Liver (tissue), 9 donors: Measurements from ENCODE around the gene CWC27. TPM values are rescaled to one million over a fixed set of nuclear protein-coding genes. Genes with fewer than 3 reads are reported as not detected.
"Not testable (repeated sequence)": the region's sequence is repeated elsewhere in the genome, so short reads cannot be mapped to it uniquely, and the experiment has no call there.

Experiments
- DNase-seq: peaks from one replicate; pipeline ENCODE4 v3.0.0-alpha.2; 2017; ENCODE audit warnings: low spot score
- H3K27ac ChIP-seq, 2 donors: one replicate each; pipeline ENCODE4 v1.7.0; 2013; ENCODE audit warnings: inconsistent platforms in 2 of 2, low read length in 2 of 2, control low read depth in 1 of 2, low read depth in 1 of 2, mild to moderate bottlenecking in 1 of 2
- H3K27me3 ChIP-seq, 4 donors: one replicate each; pipeline versions ENCODE4 v1.6.1 to v1.7.0; 2013; ENCODE audit warnings: low read length in 3 of 4, inconsistent platforms in 1 of 4, mild to moderate bottlenecking in 1 of 4, moderate library complexity in 1 of 4; ENCODE audit not compliant: control insufficient read depth in 4 of 4, insufficient read depth in 4 of 4
- H3K36me3 ChIP-seq, 4 donors: one replicate each; pipeline versions ENCODE4 v1.6.1 to v1.7.0; 2013; ENCODE audit warnings: low read length in 3 of 4, mild to moderate bottlenecking in 3 of 4, low read depth in 1 of 4, moderate library complexity in 1 of 4; ENCODE audit not compliant: control insufficient read depth in 4 of 4, insufficient read depth in 3 of 4
- H3K4me1 ChIP-seq, 4 donors: one replicate each; pipeline versions ENCODE4 v1.6.1 to v1.7.0; 2013; ENCODE audit warnings: low read length in 3 of 4, mild to moderate bottlenecking in 3 of 4, moderate library complexity in 1 of 4; ENCODE audit not compliant: control insufficient read depth in 4 of 4, insufficient read depth in 4 of 4
- H3K4me3 ChIP-seq, 3 donors: one replicate each; pipeline versions ENCODE4 v1.6.1 to v1.7.0; 2013; ENCODE audit warnings: low read length in 3 of 3, control low read depth in 1 of 3, low read depth in 1 of 3, mild to moderate bottlenecking in 1 of 3
- H3K9ac ChIP-seq, 2 donors: one replicate each; pipeline ENCODE4 v1.7.0; 2013; ENCODE audit warnings: low read length in 2 of 2, mild to moderate bottlenecking in 2 of 2, moderate library complexity in 2 of 2, control low read depth in 1 of 2, low read depth in 1 of 2
- H3K9me3 ChIP-seq, 4 donors: one replicate each; pipeline versions ENCODE4 v1.6.1 to v1.7.0; 2013; ENCODE audit warnings: low read length in 3 of 4; ENCODE audit not compliant: control insufficient read depth in 4 of 4
- EGR1 ChIP-seq, 2 donors: IDR thresholded peaks; 2 replicates each; pipeline ENCODE4 v1.6.1; 2016 to 2018; ENCODE audit warnings: antibody characterized with exemption in 2 of 2, low read depth in 2 of 2
- FOXA1 ChIP-seq: IDR thresholded peaks from 2 replicates; pipeline ENCODE4 v1.6.1; 2016; ENCODE audit warnings: antibody characterized with exemption
- FOXA2 ChIP-seq: IDR thresholded peaks from 2 replicates; pipeline ENCODE4 v1.6.1; 2016; ENCODE audit warnings: antibody characterized with exemption
- GABPA ChIP-seq, 2 donors: IDR thresholded peaks in 1 of 2; conservative IDR thresholded peaks in 1 of 2; 2 replicates each; pipeline ENCODE4 v1.6.1; 2016; ENCODE audit warnings: antibody characterized with exemption in 2 of 2, mild to moderate bottlenecking in 1 of 2, moderate library complexity in 1 of 2
- JUND ChIP-seq, 2 donors: IDR thresholded peaks; 2 replicates each; pipeline ENCODE4 v1.6.1; 2016; ENCODE audit warnings: antibody characterized with exemption in 2 of 2
- NR2F2 ChIP-seq: IDR thresholded peaks from 2 replicates; pipeline ENCODE4 v1.6.1; 2016; ENCODE audit warnings: antibody characterized with exemption
- SP1 ChIP-seq: IDR thresholded peaks from 2 replicates; pipeline ENCODE4 v1.6.1; 2018; ENCODE audit warnings: antibody characterized with exemption, mild to moderate bottlenecking
- YY1 ChIP-seq: IDR thresholded peaks from 2 replicates; pipeline ENCODE4 v1.6.1; 2016; ENCODE audit warnings: antibody characterized with exemption, mild to moderate bottlenecking
- WGBS: extraction: QIAGEN DNeasy Blood & Tissue Kit; methylation state at CpG from one replicate; pipeline ENCODE4 v1.1.7; 2013; 5-methylcytosine and 5-hydroxymethylcytosine counted together
- polyA plus RNA-seq, 2 donors: library from polyadenylated mRNA; stranded (reverse) in 1 of 2; unstranded in 1 of 2; fragments of 200-250 nt in 1 of 2; fragments of >200 nt in 1 of 2; fragmentation: Nextera tagmentation in 1 of 2; extraction: Ambion mirVana in 1 of 2; gene quantifications; one replicate each; pipeline versions ENCODE4 v1.2.1 to v1.2.3, GENCODE V29; 2013 to 2015
- total RNA-seq, 2 donors: library from RNA; depleted of rRNA; stranded (reverse); fragments of >200 nt; gene quantifications; one replicate each; pipeline ENCODE4 v1.2.3, GENCODE V29; 2014
- TF ChIP-seq, protein P1 (sequence below): IDR thresholded peaks from 2 replicates; pipeline ENCODE4 v1.6.1; 2016; ENCODE audit warnings: antibody characterized with exemption, mild to moderate bottlenecking
- TF ChIP-seq, protein P2 (sequence below): IDR thresholded peaks from 2 replicates; pipeline ENCODE4 v1.6.1; 2016; ENCODE audit warnings: antibody characterized with exemption
- TF ChIP-seq, protein P3 (sequence below): fragments of 150-350 bp; IDR thresholded peaks from 2 replicates; pipeline ENCODE4 v1.5.1; 2017; ENCODE audit warnings: improper control_type of control experiment, low read depth, low read length; ENCODE audit not compliant: missing input control
- donor health status: healthy.
- donor health status: healthy.
- donor health status: healthy.
- donor health status: healthy.
- donor health status: healthy.

Gene CWC27
- total and polyA plus RNA-seq, 4 donors, result 3.9 to 9.8 (median 6.0) TPM

DNA sequence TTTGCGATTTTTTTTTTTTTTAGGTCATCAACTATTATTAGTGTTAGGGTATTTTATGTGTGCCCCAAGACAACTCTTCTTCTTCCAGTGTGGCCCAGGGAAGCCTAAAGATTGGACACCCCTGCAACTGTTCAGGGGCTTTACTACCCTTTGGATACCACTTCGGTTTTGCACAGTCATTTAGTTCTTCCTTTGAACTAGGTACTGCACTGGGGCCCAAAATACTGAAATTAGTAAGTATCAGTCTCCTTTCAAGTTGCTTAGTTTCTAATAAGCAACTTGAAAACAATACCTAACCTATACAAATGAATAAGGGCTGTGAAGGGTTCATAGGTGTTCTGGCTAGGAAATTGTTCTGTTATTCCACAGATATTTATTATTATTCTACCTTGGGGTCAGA lies 45.3 kb downstream of the CWC27 start (continued):
- TF ChIP-seq, protein P1, sequence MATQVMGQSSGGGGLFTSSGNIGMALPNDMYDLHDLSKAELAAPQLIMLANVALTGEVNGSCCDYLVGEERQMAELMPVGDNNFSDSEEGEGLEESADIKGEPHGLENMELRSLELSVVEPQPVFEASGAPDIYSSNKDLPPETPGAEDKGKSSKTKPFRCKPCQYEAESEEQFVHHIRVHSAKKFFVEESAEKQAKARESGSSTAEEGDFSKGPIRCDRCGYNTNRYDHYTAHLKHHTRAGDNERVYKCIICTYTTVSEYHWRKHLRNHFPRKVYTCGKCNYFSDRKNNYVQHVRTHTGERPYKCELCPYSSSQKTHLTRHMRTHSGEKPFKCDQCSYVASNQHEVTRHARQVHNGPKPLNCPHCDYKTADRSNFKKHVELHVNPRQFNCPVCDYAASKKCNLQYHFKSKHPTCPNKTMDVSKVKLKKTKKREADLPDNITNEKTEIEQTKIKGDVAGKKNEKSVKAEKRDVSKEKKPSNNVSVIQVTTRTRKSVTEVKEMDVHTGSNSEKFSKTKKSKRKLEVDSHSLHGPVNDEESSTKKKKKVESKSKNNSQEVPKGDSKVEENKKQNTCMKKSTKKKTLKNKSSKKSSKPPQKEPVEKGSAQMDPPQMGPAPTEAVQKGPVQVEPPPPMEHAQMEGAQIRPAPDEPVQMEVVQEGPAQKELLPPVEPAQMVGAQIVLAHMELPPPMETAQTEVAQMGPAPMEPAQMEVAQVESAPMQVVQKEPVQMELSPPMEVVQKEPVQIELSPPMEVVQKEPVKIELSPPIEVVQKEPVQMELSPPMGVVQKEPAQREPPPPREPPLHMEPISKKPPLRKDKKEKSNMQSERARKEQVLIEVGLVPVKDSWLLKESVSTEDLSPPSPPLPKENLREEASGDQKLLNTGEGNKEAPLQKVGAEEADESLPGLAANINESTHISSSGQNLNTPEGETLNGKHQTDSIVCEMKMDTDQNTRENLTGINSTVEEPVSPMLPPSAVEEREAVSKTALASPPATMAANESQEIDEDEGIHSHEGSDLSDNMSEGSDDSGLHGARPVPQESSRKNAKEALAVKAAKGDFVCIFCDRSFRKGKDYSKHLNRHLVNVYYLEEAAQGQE, result no peak
- TF ChIP-seq JUND (IDR thresholded peaks at IDR 0.05) (no peak), SP1 (no peak), NR2F2 (no peak)

DNA sequence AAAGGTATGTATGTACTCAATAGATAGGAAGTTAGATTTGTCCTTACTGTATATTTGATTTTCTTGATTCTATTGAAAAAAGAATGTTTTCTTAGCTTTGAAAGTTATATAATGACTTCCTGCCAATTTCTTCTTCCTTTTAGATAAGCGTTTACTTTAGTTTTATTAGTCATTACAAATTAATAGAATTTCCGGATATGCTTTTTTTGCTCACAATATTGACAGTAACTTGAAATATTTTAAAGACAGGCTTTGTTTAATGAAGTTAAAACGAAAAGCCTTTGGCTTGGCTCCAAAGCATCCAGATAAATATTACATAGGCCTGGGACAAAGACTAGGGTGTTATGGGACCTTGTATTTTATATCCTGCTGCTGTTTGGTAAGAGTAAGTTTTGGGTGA lies 49.5 kb downstream of the CWC27 start:
- TF ChIP-seq FOXA2 (no peak), NR2F2 (no peak)
- TF ChIP-seq, protein P1, result no peak
- H3K36me3 ChIP-seq, result no peaks in the 10 kb centered on the region
- no peaks in the 10 kb centered on the region for H3K4me1 ChIP-seq
- no peak overlapping the region for H3K9ac ChIP-seq
- no peaks in the 10 kb centered on the region for H3K9me3 ChIP-seq
- no peak overlapping the region for H3K4me3 ChIP-seq
- H3K27me3 ChIP-seq, result no peaks in the 10 kb centered on the region
- H3K27ac ChIP-seq, result no peak overlapping the region
- no peak for DNase-seq
- WGBS, result 60% methylated on average over 3 of the region's 3 CpGs

DNA sequence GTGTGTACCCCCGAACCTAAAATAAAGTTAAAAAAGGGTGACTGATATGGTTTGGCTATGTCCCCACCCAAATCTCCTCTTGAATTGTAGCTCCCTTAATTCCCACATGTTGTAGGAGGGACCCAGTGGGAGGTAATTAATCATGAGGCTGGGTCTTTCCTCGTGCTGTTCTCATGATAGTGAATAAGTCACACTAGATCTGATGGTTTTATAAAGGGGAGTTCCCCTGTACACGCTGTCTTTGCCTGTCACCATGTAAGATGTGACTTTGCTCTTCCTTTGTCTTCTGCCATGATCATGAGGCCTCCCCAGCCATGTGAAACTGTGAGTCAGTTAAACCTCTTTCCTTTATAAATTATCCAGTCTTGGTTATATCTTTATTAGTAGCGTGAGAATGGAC lies 50.6 kb downstream of the CWC27 start:
- H3K9me3 ChIP-seq, H3K27ac ChIP-seq, DNase-seq, H3K27me3 ChIP-seq, H3K9ac ChIP-seq, H3K4me1 ChIP-seq, H3K36me3 ChIP-seq, H3K4me3 ChIP-seq: not testable (repeated sequence)
- WGBS, result 96% methylated on average over 4 of the region's 4 CpGs

DNA sequence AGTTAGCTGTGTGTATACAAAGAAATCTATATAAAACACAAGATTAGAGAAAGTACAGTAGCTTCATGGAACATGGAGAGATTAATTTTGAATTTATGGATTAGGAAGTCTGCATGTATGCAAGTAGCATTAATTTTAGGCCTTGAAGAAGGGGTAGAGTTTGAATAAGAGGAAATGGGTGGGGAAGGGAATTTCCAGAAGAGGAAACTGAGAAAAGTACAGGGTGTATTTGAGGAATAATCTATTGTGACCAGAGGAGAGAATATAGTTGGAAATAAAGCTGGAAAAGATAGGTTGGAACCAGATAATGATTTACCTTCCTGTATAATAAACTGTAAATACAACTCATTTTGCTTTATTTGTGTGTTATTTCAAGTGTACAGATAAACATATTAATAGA lies 53.6 kb downstream of the CWC27 start:
- Histone ChIP-seq H3K4me1 (no peaks in the 10 kb centered on the region), H3K27ac (no peak overlapping the region), H3K4me3 (no peak overlapping the region), H3K9ac (no peak overlapping the region), H3K27me3 (no peaks in the 10 kb centered on the region), H3K36me3 (no peaks in the 10 kb centered on the region), H3K9me3 (no peaks in the 10 kb centered on the region)
- no peak for DNase-seq
- TF ChIP-seq FOXA2, result no peak
- TF ChIP-seq FOXA1, result no peak
- TF ChIP-seq, protein P2, sequence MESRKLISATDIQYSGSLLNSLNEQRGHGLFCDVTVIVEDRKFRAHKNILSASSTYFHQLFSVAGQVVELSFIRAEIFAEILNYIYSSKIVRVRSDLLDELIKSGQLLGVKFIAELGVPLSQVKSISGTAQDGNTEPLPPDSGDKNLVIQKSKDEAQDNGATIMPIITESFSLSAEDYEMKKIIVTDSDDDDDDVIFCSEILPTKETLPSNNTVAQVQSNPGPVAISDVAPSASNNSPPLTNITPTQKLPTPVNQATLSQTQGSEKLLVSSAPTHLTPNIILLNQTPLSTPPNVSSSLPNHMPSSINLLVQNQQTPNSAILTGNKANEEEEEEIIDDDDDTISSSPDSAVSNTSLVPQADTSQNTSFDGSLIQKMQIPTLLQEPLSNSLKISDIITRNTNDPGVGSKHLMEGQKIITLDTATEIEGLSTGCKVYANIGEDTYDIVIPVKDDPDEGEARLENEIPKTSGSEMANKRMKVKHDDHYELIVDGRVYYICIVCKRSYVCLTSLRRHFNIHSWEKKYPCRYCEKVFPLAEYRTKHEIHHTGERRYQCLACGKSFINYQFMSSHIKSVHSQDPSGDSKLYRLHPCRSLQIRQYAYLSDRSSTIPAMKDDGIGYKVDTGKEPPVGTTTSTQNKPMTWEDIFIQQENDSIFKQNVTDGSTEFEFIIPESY, result no peak
- no peak for TF ChIP-seq NR2F2
- no peak for TF ChIP-seq EGR1 (IDR thresholded peaks at IDR 0.05; ENCODE audit: low read depth in 2 of 2)
- TF ChIP-seq YY1, result no peak
- TF ChIP-seq GABPA (IDR thresholded peaks at IDR 0.05 in 1 of 2, conservative IDR thresholded peaks at IDR 0.05 in 1 of 2), result no peak
- TF ChIP-seq, protein P3, sequence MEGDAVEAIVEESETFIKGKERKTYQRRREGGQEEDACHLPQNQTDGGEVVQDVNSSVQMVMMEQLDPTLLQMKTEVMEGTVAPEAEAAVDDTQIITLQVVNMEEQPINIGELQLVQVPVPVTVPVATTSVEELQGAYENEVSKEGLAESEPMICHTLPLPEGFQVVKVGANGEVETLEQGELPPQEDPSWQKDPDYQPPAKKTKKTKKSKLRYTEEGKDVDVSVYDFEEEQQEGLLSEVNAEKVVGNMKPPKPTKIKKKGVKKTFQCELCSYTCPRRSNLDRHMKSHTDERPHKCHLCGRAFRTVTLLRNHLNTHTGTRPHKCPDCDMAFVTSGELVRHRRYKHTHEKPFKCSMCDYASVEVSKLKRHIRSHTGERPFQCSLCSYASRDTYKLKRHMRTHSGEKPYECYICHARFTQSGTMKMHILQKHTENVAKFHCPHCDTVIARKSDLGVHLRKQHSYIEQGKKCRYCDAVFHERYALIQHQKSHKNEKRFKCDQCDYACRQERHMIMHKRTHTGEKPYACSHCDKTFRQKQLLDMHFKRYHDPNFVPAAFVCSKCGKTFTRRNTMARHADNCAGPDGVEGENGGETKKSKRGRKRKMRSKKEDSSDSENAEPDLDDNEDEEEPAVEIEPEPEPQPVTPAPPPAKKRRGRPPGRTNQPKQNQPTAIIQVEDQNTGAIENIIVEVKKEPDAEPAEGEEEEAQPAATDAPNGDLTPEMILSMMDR, result no peak
